Lower leg skin (tissue), 4 donors: ENCODE results near the gene HTR7. TPM values are rescaled to one million over a fixed set of nuclear protein-coding genes. Genes with fewer than 3 reads are reported as not detected.

ENCODE experiments used
- DNase-seq, 2 donors: peaks; one replicate each; pipeline ENCODE4 v3.0.0-alpha.2; 2019; ENCODE audit warnings: low spot score in 2 of 2
- H3K4me3 ChIP-seq: fragments of 200-600 bp; sonication (generic); 2 replicates; pipeline ENCODE4 v1.5.1; 2017; ENCODE audit warnings: mild to moderate bottlenecking, low read depth; ENCODE audit not compliant: poor library complexity, severe bottlenecking
- POLR2A ChIP-seq, 2 donors: fragments of 450-650 bp; IDR thresholded peaks; one replicate each; pipeline ENCODE4 v1.6.1; 2016 to 2017; ENCODE audit warnings: antibody characterized with exemption in 2 of 2, mild to moderate bottlenecking in 1 of 2, moderate library complexity in 1 of 2
- WGBS, 2 donors: methylation state at CpG; one replicate each; pipeline ENCODE4 v1.1.5; 2018; 5-methylcytosine and 5-hydroxymethylcytosine counted together
- intact Hi-C: fragments of 100-400 bp; cut with DNase I; formaldehyde crosslinking; loops from one replicate; pipeline ENCODE4 v1.15.0; 2023; ENCODE audit warnings: low total_unique reads
- total RNA-seq, 4 donors: library from RNA; depleted of rRNA; stranded (reverse); fragments of >200 nt; gene quantifications; one replicate each; pipeline ENCODE4 v1.1.0, GENCODE V29; 2016
- TF ChIP-seq, protein P1 (sequence below), 3 donors: fragments of 450-650 bp; IDR thresholded peaks; one replicate each; pipeline ENCODE4 v1.5.1; 2016; ENCODE audit warnings: antibody characterized with exemption in 3 of 3, mild to moderate bottlenecking in 3 of 3, moderate library complexity in 2 of 3

HTR7 gene
- total RNA-seq, 4 donors from 2014 or later = 0.08 to 0.94 (median 0.45) TPM

DNA sequence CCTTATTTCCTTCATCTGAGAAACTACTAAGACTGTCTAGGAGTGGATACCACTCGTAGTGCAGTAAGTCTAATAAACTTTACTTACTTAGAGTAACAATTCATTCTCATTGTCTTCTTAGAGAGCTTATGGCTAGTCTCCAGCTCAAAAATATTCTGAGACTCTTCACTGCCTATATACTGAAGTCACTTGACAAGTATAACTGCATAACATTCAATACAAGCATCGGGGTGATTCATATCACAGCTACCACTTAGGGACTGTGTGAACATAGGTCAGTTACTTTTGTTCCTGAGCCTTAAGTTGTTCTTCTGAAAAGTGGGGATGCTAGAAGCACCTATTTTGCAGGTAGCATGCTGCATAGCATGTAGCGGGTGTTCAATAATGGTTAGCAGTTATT, 111.0 kb downstream of the HTR7 start:
- no peak for DNase-seq
- 83 to 94% methylated on average over 3 of the region's 3 CpGs for WGBS, 2 donors
- no peak for TF ChIP-seq POLR2A (IDR thresholded peaks at IDR 0.05)
- TF ChIP-seq, protein P1, sequence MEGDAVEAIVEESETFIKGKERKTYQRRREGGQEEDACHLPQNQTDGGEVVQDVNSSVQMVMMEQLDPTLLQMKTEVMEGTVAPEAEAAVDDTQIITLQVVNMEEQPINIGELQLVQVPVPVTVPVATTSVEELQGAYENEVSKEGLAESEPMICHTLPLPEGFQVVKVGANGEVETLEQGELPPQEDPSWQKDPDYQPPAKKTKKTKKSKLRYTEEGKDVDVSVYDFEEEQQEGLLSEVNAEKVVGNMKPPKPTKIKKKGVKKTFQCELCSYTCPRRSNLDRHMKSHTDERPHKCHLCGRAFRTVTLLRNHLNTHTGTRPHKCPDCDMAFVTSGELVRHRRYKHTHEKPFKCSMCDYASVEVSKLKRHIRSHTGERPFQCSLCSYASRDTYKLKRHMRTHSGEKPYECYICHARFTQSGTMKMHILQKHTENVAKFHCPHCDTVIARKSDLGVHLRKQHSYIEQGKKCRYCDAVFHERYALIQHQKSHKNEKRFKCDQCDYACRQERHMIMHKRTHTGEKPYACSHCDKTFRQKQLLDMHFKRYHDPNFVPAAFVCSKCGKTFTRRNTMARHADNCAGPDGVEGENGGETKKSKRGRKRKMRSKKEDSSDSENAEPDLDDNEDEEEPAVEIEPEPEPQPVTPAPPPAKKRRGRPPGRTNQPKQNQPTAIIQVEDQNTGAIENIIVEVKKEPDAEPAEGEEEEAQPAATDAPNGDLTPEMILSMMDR (IDR thresholded peaks at IDR 0.05) = no peak
- intact Hi-C loops = loop anchor here (5.0 kb wide), 1 partner anchor 115 kb away; no protein-coding TSS in a partner anchor
- no peak overlapping the region for H3K4me3 ChIP-seq

- intact Hi-C loops = loop anchor here (5.0 kb wide), 1 partner anchor 117 kb away; no protein-coding TSS in a partner anchor
- DNase-seq = no peak
- H3K4me3 ChIP-seq = no peak overlapping the region
- 36 to 42% methylated on average over 2 of the region's 2 CpGs for whole genome bisulfite sequencing, 2 donors
- TF ChIP-seq, protein P1 (IDR thresholded peaks at IDR 0.05) = no peak
- no peak for TF ChIP-seq POLR2A (IDR thresholded peaks at IDR 0.05)
These were observed 112.3 kb downstream of the HTR7 start for GRCh38 chr10:90745565-90745964.

DNA sequence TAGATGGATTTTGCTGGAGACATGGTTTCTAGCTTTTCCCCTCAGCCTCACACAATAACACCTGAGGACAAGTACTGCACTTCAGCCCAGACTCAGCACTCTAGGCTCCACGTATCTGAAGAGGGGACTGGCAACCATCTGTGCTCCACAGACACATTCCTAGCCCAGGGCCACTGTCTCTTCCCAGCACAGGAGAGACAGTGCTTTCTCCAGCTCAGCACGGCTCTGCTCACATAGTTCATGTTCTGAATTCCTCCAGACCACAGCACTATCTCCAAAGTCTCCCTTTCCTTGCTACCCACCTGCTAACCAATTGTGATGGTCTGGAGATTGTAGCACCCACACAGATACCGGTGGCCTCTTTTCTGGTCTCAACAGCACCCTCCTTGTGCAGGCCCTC, 114.5 kb downstream of the HTR7 start:
- 85 to 87% methylated on average over 3 of the region's 3 CpGs for WGBS, 2 donors
- no peak overlapping the region for H3K4me3 ChIP-seq
- intact Hi-C loops = no loop called here
- TF ChIP-seq, protein P1 (IDR thresholded peaks at IDR 0.05) = no peak
- no peak for TF ChIP-seq POLR2A (IDR thresholded peaks at IDR 0.05)
- DNase-seq = no peak

GRCh38 chr10:90741926-90742565, 115.8 kb downstream of the HTR7 start:
- TF ChIP-seq, protein P1 (IDR thresholded peaks at IDR 0.05) = no peak
- TF ChIP-seq POLR2A (IDR thresholded peaks at IDR 0.05) = no peak
- intact Hi-C loops = no loop called here
- DNase-seq = no peak
- H3K4me3 ChIP-seq = no peak overlapping the region
- WGBS, 2 donors = 66 to 73% methylated on average over 3 of the region's 3 CpGs

GRCh38 chr10:90740265-90740664, 117.6 kb downstream of the HTR7 start:
- TF ChIP-seq, protein P1 (IDR thresholded peaks at IDR 0.05) = no peak
- no peak for TF ChIP-seq POLR2A (IDR thresholded peaks at IDR 0.05)
- no peak overlapping the region for H3K4me3 ChIP-seq
- 49 to 60% methylated on average over 2 of the region's 2 CpGs for WGBS, 2 donors
- no peak for DNase-seq
- intact Hi-C loops = no loop called here

- DNase-seq = no peak
- 49 to 66% methylated on average over 2 of the region's 2 CpGs for WGBS, 2 donors
- H3K4me3 ChIP-seq = no peak overlapping the region
- intact Hi-C loops = no loop called here
- TF ChIP-seq POLR2A (IDR thresholded peaks at IDR 0.05) = no peak
- TF ChIP-seq, protein P1 (IDR thresholded peaks at IDR 0.05) = no peak
These were observed 119.0 kb downstream of the HTR7 start for GRCh38 chr10:90738885-90739284.
